Heart left ventricle (tissue), 13 donors: ENCODE measurements around the gene COL19A1.

Source experiments
- CTCF ChIP-seq, 12 donors: fragments of 200-600 bp; sonication (generic) in 4 of 12; IDR thresholded peaks; one replicate each; pipeline versions ENCODE4 v1.5.0 to v1.8.0; 2018 to 2022; ENCODE audit warnings: antibody characterized with exemption in 12 of 12, mild to moderate bottlenecking in 5 of 12
- POLR2A ChIP-seq, 2 donors: fragments of 450-650 bp; IDR thresholded peaks; one replicate each; pipeline ENCODE4 v1.6.1; 2017; ENCODE audit warnings: antibody characterized with exemption in 2 of 2, mild to moderate bottlenecking in 2 of 2, moderate library complexity in 2 of 2
- donor health status: ischemic (EF 13 %, LVEDD 7.1; RV severe dilation, severe dysfunction).
- donor health status: DM: no; HTN: yes; CAD: no.
- donor health status: DM: no; HTN: no; CAD: no.
- donor health status: ischemic (EF 25% LVEDD 6.9; RV normal size, moderate dysfunction).
- donor health status: ischemic (EF 25% LVEDD 5.7; RV mildly dilated, moderate dysfunction).
- donor health status: ischemic (EF 35%, LVEDD 5.7; RV mildly dilated, moderate dysfunction).
- donor health status: nonischemic (EF 11% LVEDD 7.7; RV severe dilation, severe dysfunction).
- donor health status: DM: yes; HTN: yes; CAD: no.
- donor health status: PGD.
- donor health status: ischemic (EF 29% LVEDD 5.4; RV normal size, mild dysfunction).
- donor health status: nonischemic (EF 23%, LVEDD 6.1; RV moderate dilation, normal function).

GRCh38 chr6:69818223-69818930, 48.0 kb upstream of the COL19A1 start:
- TF ChIP-seq POLR2A (IDR thresholded peaks at IDR 0.05) (no peak), CTCF (IDR thresholded peaks at IDR 0.05) (no peak)
